ENCODE results near the gene IL3RA. TPM values are rescaled to one million over a fixed set of nuclear protein-coding genes. Genes with fewer than 3 reads are reported as not detected.

The IL3RA gene
- total RNA-seq, 1 donor from 2014 or later = not detected

GRCh38 chrX:1412551-1413161 is 76.1 kb downstream of the IL3RA start:
- DNase-seq (ENCODE audit: low spot score, unreplicated experiment) = no peak
- Mint-ChIP-seq H3K4me3 (ENCODE audit: low read depth) (no peak overlapping the region), H3K9me3 (ENCODE audit: low read depth) (no peaks in the 10 kb centered on the region), H3K27me3 (no peaks in the 10 kb centered on the region), H3K36me3 (ENCODE audit: insufficient read depth) (peaks cover 14% of the 10 kb centered on the region), H3K4me1 (ENCODE audit: low read depth) (no peaks in the 10 kb centered on the region), H3K27ac (no peak overlapping the region)
- TF ChIP-seq CTCF (IDR thresholded peaks at IDR 0.05; ENCODE audit: unreplicated experiment) = no peak

- Mint-ChIP-seq H3K4me3 (ENCODE audit: low read depth) (no peak overlapping the region), H3K9me3 (ENCODE audit: low read depth) (no peaks in the 10 kb centered on the region), H3K4me1 (ENCODE audit: low read depth) (peaks cover 11% of the 10 kb centered on the region), H3K27me3 (no peaks in the 10 kb centered on the region), H3K36me3 (ENCODE audit: insufficient read depth) (peaks cover 22% of the 10 kb centered on the region), H3K27ac (no peak overlapping the region)
- DNase-seq (ENCODE audit: low spot score, unreplicated experiment) = no peak
- TF ChIP-seq CTCF (IDR thresholded peaks at IDR 0.05; ENCODE audit: unreplicated experiment) = no peak
Measured at GRCh38 chrX:1416327-1416784, 79.8 kb downstream of the IL3RA start.

DNA sequence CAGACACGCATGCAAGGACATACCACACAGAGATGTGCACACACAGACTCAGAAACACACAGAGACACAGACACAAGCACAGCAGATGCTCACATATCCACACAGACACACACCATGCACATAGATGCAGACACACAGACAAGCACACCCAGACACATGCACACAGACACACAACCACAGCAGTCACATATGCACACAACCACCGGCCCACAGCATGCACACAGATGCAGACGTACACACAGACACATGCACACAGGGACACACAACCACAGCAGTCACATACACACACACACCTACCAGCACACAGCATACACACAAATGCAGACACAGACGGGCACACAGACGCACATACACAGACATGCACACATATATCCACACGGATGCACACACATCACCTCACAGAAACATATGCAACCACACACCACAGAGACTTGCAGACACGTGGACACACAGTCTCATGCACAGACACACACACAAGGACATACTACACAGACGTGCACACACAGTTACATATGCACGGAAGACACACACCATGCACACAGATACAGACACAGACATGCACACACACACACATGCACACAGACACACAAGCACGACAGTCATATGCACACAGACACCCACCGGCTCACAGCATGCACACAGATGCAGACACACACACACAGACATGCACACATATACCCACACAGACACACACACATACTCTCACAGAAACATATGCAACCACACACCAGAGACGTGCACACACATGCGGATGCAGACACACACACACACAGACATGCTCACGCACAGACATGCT is 80.6 kb downstream of the IL3RA start:
- no peak for TF ChIP-seq CTCF (IDR thresholded peaks at IDR 0.05; ENCODE audit: unreplicated experiment)
- Mint-ChIP-seq H3K27ac (no peak overlapping the region), H3K36me3 (ENCODE audit: insufficient read depth) (peaks cover 28% of the 10 kb centered on the region), H3K4me3 (ENCODE audit: low read depth) (no peak overlapping the region), H3K4me1 (ENCODE audit: low read depth) (peaks cover 11% of the 10 kb centered on the region), H3K9me3 (ENCODE audit: low read depth) (peaks cover 6% of the 10 kb centered on the region), H3K27me3 (no peaks in the 10 kb centered on the region)
- DNase-seq (ENCODE audit: low spot score, unreplicated experiment) = no peak

- Mint-ChIP-seq H3K27me3 (no peaks in the 10 kb centered on the region), H3K36me3 (ENCODE audit: insufficient read depth) (peaks cover 29% of the 10 kb centered on the region), H3K4me1 (ENCODE audit: low read depth) (peaks cover 11% of the 10 kb centered on the region), H3K4me3 (ENCODE audit: low read depth) (no peak overlapping the region), H3K27ac (no peak overlapping the region), H3K9me3 (ENCODE audit: low read depth) (peaks cover 6% of the 10 kb centered on the region)
- no peak for TF ChIP-seq CTCF (IDR thresholded peaks at IDR 0.05; ENCODE audit: unreplicated experiment)
- DNase-seq (ENCODE audit: low spot score, unreplicated experiment) = no peak
Measured at GRCh38 chrX:1417921-1418771, 81.6 kb downstream of the IL3RA start.

All from progenitor cell of endocrine pancreas (in vitro differentiated cells).